ENCODE measurements around the gene KCNK5. TPM values are rescaled to one million over a fixed set of nuclear protein-coding genes. Genes with fewer than 3 reads are reported as not detected.
A peak's percentile ranks its signal among the peaks of the same experiment; 100 is the strongest.

The KCNK5 gene
- total RNA-seq, 1 donor from 2014 or later, result 10.1 TPM

GRCh38 chr6:39206250-39206721, 23.0 kb downstream of the KCNK5 start:
- Mint-ChIP-seq H3K9me3 (no peaks in the 10 kb centered on the region), H3K4me1 (ENCODE audit: unreplicated experiment) (peaks cover 52% of the 10 kb centered on the region), H3K27ac (peak overlapping the region; percentile 35), H3K36me3 (no peaks in the 10 kb centered on the region), H3K27me3 (no peaks in the 10 kb centered on the region), H3K4me3 (no peak overlapping the region)
- TF ChIP-seq CTCF (conservative IDR thresholded peaks at IDR 0.05), result no peak
- DNase-seq (ENCODE audit: extremely low spot score, unreplicated experiment), result no peak

- Mint-ChIP-seq H3K27ac (peak overlapping the region; percentile 81), H3K36me3 (no peaks in the 10 kb centered on the region), H3K4me1 (ENCODE audit: unreplicated experiment) (peaks cover 45% of the 10 kb centered on the region), H3K27me3 (no peaks in the 10 kb centered on the region), H3K9me3 (no peaks in the 10 kb centered on the region), H3K4me3 (no peak overlapping the region)
- no peak for TF ChIP-seq CTCF (conservative IDR thresholded peaks at IDR 0.05)
- no peak for DNase-seq (ENCODE audit: extremely low spot score, unreplicated experiment)
These were observed 24.5 kb downstream of the KCNK5 start for GRCh38 chr6:39204646-39205244.

GRCh38 chr6:39204160-39204495, 25.1 kb downstream of the KCNK5 start:
- H3K27me3 Mint-ChIP-seq, result no peaks in the 10 kb centered on the region
- H3K4me1 Mint-ChIP-seq (ENCODE audit: unreplicated experiment), result peaks cover 40% of the 10 kb centered on the region
- H3K27ac Mint-ChIP-seq, result peak overlapping the region; percentile 81
- H3K36me3 Mint-ChIP-seq, result no peaks in the 10 kb centered on the region
- no peak for TF ChIP-seq CTCF (conservative IDR thresholded peaks at IDR 0.05)
- peak overlapping the region; percentile 59 for H3K4me3 Mint-ChIP-seq
- no peak for DNase-seq (ENCODE audit: extremely low spot score, unreplicated experiment)
- H3K9me3 Mint-ChIP-seq, result no peaks in the 10 kb centered on the region

GRCh38 chr6:39203436-39204159, 25.7 kb downstream of the KCNK5 start:
- H3K9me3 Mint-ChIP-seq, result no peaks in the 10 kb centered on the region
- no peak for TF ChIP-seq CTCF (conservative IDR thresholded peaks at IDR 0.05)
- peak overlapping the region; percentile 59 for H3K4me3 Mint-ChIP-seq
- no peaks in the 10 kb centered on the region for H3K36me3 Mint-ChIP-seq
- peak overlapping the region; percentile 81 for H3K27ac Mint-ChIP-seq
- no peaks in the 10 kb centered on the region for H3K27me3 Mint-ChIP-seq
- H3K4me1 Mint-ChIP-seq (ENCODE audit: unreplicated experiment), result peaks cover 42% of the 10 kb centered on the region
- no peak for DNase-seq (ENCODE audit: extremely low spot score, unreplicated experiment)

GRCh38 chr6:39202166-39202565, 27.1 kb downstream of the KCNK5 start:
- no peak overlapping the region for H3K4me3 Mint-ChIP-seq
- no peak for TF ChIP-seq CTCF (conservative IDR thresholded peaks at IDR 0.05)
- no peaks in the 10 kb centered on the region for H3K36me3 Mint-ChIP-seq
- H3K4me1 Mint-ChIP-seq (ENCODE audit: unreplicated experiment), result peaks cover 43% of the 10 kb centered on the region
- no peak for DNase-seq (ENCODE audit: extremely low spot score, unreplicated experiment)
- no peaks in the 10 kb centered on the region for H3K9me3 Mint-ChIP-seq
- peak overlapping the region; percentile 51 for H3K27ac Mint-ChIP-seq
- no peaks in the 10 kb centered on the region for H3K27me3 Mint-ChIP-seq
